ENCODE measurements around the gene PDGFRA.

PDGFRA gene

DNA sequence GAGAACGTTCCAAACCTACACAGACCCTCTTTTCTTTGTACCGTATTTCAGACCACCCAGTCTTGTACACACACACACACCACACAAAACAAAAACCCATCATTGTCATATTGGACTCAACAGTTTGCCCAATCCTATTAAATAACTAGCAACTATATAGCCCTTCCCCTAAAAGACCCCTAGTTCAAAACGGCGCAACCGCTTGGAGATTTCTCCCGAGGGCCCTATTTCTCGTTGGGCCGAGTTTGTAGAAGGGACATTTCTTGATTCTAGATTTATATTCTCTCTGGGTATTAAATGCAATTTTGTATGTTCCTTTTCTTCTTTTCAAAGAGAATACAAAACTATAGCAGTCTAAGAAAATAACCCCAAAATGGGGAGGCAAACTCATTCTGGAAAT lies 547 bp upstream of the PDGFRA start:
- no peak for TF ChIP-seq FOXP2 (optimal IDR thresholded peaks at IDR 0.05; ENCODE audit: borderline replicate concordance, extremely low read depth, extremely low read length, insufficient read depth)

DNA sequence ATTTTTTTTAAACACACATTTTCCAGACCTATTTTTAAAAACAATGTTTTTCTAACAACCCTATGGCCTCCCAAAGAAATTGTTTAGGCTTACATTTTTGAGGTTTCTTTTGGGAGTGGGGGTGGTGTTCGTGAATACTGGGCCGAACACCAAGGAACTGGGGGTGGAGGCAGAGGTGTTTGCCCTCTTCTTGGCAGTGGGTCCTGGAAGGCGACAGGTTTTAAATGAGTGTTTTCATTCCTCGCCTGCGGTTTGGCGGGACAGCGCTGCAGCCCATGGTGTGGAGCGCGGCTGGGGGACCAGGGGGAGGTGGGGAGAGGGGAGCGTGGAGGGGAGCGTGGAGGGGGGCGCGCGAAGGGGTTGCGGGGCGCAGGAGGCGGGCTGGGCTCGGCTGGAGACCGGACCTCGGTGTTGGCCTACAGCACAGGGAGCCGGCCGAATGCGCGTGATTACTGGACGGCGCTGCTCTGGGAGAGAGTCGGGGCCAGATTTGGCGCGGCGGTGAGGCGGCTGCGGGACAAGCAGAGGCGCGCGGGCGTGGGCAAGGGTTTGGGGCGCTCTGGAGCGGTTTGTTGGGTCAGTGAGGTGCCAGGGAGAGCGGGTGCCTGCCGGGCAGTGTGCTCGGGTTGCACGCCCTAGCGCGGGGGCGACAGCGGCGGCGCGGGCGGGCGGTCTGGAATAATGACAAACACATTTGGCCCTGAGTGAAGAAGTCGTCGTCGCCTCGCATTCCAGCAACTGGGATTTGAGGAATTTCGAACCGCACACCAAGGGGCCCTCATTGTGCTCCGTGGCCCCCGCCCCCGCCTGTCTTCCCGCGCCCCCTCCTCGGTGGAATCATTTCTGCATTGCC lies 764 bp downstream of the PDGFRA start:
- TF ChIP-seq POLR2AphosphoS5 (IDR thresholded peaks at IDR 0.05; ENCODE audit: low read depth, low read length) (no peak), FOXP2 (optimal IDR thresholded peaks at IDR 0.05; ENCODE audit: borderline replicate concordance, extremely low read depth, extremely low read length, insufficient read depth) (no peak), TAF1 (IDR thresholded peaks at IDR 0.05; ENCODE audit: borderline replicate concordance, insufficient read depth, low read length) (no peak), SIN3A (IDR thresholded peaks at IDR 0.05; ENCODE audit: borderline replicate concordance, insufficient read depth, low read length) (no peak)
- TF ChIP-seq, protein P1, sequence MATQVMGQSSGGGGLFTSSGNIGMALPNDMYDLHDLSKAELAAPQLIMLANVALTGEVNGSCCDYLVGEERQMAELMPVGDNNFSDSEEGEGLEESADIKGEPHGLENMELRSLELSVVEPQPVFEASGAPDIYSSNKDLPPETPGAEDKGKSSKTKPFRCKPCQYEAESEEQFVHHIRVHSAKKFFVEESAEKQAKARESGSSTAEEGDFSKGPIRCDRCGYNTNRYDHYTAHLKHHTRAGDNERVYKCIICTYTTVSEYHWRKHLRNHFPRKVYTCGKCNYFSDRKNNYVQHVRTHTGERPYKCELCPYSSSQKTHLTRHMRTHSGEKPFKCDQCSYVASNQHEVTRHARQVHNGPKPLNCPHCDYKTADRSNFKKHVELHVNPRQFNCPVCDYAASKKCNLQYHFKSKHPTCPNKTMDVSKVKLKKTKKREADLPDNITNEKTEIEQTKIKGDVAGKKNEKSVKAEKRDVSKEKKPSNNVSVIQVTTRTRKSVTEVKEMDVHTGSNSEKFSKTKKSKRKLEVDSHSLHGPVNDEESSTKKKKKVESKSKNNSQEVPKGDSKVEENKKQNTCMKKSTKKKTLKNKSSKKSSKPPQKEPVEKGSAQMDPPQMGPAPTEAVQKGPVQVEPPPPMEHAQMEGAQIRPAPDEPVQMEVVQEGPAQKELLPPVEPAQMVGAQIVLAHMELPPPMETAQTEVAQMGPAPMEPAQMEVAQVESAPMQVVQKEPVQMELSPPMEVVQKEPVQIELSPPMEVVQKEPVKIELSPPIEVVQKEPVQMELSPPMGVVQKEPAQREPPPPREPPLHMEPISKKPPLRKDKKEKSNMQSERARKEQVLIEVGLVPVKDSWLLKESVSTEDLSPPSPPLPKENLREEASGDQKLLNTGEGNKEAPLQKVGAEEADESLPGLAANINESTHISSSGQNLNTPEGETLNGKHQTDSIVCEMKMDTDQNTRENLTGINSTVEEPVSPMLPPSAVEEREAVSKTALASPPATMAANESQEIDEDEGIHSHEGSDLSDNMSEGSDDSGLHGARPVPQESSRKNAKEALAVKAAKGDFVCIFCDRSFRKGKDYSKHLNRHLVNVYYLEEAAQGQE (IDR thresholded peaks at IDR 0.05; ENCODE audit: insufficient read depth in 1 of 2, low read depth in 2 of 2, low read length in 2 of 2) = no peak

DNA sequence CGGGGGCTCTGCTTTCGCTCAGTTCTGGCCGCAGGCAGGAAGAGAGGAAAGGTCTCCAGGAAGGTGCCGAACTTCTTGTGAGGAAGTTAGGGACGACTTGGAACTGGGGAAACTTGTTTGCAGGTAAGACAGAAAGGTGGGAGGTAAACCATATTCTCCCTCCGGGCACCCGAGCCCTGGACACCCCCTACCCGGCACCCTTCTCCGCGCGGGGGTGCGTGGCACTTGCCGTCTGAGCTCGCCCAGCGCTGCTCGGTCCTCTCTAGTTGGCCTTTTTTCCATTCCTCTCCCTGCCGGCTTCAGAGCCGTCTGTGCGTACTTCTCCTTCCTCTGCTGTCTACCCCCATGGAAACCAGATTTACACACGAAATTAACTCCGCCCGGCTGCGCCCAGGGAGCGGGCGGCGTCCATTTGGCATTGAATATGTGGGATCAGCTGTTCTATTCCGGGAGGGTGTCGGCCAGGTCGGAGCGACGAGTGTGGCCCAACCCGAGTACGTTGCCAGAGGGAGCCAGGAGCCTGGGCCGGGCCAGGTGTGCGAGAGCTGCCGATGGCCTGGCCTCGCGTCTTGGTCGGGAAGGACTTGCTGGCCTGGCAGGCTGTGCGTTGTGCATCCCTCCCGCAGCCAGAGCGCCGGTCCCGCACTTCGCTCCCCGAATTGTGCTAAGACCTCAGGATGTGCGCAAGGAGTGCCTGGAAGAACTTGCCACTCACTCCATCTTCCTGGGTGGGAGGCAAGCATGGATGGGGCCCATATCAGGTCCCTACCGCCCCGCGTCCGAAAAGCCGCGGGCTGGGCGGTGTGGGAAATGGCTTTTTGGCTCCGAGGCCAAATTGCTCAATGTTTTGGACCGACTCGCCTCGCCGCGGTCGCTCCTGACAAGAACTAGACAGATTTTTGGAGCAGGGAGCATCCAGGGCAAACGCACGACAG lies 1.7 kb downstream of the PDGFRA start:
- no peak for TF ChIP-seq POLR2AphosphoS5 (IDR thresholded peaks at IDR 0.05; ENCODE audit: low read depth, low read length)
- TF ChIP-seq, protein P1 (IDR thresholded peaks at IDR 0.05; ENCODE audit: insufficient read depth in 1 of 2, low read depth in 2 of 2, low read length in 2 of 2) = no peak
- TF ChIP-seq FOXP2 (optimal IDR thresholded peaks at IDR 0.05; ENCODE audit: borderline replicate concordance, extremely low read depth, extremely low read length, insufficient read depth) = no peak

DNA sequence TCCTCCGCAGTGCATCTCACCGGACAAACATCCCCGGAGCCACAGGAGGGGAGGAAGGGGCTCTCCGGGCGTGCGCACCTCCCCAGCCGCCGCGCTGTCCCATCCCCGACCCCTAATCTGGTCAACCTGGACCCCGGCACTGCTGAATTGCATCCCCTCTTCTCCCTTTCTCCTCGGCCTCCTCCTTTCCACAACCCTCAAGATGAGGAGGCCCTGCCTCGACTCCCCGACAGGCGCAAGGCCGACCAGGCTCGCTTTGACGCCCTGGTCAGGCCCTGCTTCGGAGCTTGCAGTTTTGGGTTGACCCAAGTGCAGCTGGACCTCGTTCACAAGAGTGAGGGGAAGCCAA lies 2.3 kb downstream of the PDGFRA start:
- TF ChIP-seq FOXP2 (optimal IDR thresholded peaks at IDR 0.05; ENCODE audit: borderline replicate concordance, extremely low read depth, extremely low read length, insufficient read depth) = no peak
- TF ChIP-seq SIN3A (IDR thresholded peaks at IDR 0.05; ENCODE audit: borderline replicate concordance, insufficient read depth, low read length) = no peak
- no peak for TF ChIP-seq TAF1 (IDR thresholded peaks at IDR 0.05; ENCODE audit: borderline replicate concordance, insufficient read depth, low read length)
- TF ChIP-seq, protein P1 (IDR thresholded peaks at IDR 0.05; ENCODE audit: insufficient read depth in 1 of 2, low read depth in 2 of 2, low read length in 2 of 2) = no peak
- no peak for TF ChIP-seq POLR2AphosphoS5 (IDR thresholded peaks at IDR 0.05; ENCODE audit: low read depth, low read length)

DNA sequence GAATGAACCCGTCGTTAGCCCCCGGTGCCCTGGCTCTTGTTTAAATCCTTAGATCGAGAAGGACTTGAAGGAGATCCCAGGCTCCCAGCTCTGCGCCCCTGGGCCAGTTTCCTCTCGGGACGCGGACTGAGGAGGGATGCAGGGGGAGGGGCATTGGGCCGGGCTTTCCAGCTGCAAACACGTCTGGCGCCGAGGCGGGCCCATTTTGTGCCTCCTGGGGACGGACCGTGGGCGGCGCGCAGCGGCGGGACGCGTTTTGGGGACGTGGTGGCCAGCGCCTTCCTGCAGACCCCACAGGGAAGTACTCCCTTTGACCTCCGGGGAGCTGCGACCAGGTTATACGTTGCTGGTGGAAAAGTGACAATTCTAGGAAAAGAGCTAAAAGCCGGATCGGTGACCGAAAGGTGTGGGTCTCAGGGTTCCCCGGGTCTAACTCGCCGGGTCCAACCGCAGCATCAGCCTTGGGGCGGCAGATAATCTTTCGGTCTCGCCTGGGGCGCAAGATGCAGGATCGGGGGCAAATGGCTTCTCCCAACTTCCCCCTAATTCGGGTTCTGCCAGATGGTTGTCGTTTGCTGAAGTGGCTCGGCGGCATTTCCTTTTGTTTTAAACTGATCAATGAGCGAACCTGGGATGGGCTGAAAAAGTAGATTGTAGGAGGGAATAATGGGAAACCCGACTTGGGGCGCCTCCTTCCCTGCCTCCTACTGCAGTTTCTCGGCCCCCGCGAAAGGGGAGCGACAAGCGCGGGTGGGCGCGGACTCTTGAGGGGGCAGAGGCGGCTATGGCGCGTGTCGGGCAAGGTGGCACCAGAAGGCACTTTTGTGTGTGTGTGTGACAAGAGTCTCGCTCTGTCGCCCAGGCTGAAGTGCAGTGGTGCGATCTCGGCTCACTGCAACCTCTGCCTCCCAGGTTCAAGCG lies 2.9 kb downstream of the PDGFRA start:
- no peak for TF ChIP-seq TAF1 (IDR thresholded peaks at IDR 0.05; ENCODE audit: borderline replicate concordance, insufficient read depth, low read length)
- TF ChIP-seq, protein P1 (IDR thresholded peaks at IDR 0.05; ENCODE audit: insufficient read depth in 1 of 2, low read depth in 2 of 2, low read length in 2 of 2) = no peak
- no peak for TF ChIP-seq SIN3A (IDR thresholded peaks at IDR 0.05; ENCODE audit: borderline replicate concordance, insufficient read depth, low read length)
- TF ChIP-seq FOXP2 (optimal IDR thresholded peaks at IDR 0.05; ENCODE audit: borderline replicate concordance, extremely low read depth, extremely low read length, insufficient read depth) = no peak
- no peak for TF ChIP-seq POLR2AphosphoS5 (IDR thresholded peaks at IDR 0.05; ENCODE audit: low read depth, low read length)

Data from PFSK-1 (cell line).